Measurements from ENCODE around the gene CASR. TPM values are rescaled to one million over a fixed set of nuclear protein-coding genes. Genes with fewer than 3 reads are reported as not detected.

The CASR gene
- polyA plus RNA-seq, 2 of the 4 experiments (the other 2 are of a cell fraction) = not detected

GRCh38 chr3:122263974-122264588 lies 80.6 kb downstream of the CASR start:
- H3K27ac ChIP-seq = no peak overlapping the region
- no peak overlapping the region for H3K4me3 ChIP-seq
- H3K9me3 ChIP-seq = no peaks in the 10 kb centered on the region
- ChIA-PET CTCF (interaction anchor here (1.1 to 1.6 kb wide), 3 partner anchors 9 to 718 kb away, joined by 3 to 4 read pairs (median 4); partner anchors contain the start of gene POLQ), POLR2A (no interaction called here)
- no peak for FAIRE-seq
- TF ChIP-seq ZSCAN20 (CRISPR knock-in tag; IDR thresholded peaks at IDR 0.05) (no peak), EHMT2 (IDR thresholded peaks at IDR 0.05; ENCODE audit: low read depth) (no peak), NFE2L2 (conservative IDR thresholded peaks at IDR 0.05; ENCODE audit: low read length) (no peak), CBX2 (IDR thresholded peaks at IDR 0.05; ENCODE audit: borderline replicate concordance, low read depth) (no peak), CTCF (IDR thresholded peaks at IDR 0.05) (no peak), SMC3 (IDR thresholded peaks at IDR 0.05) (no peak), RAD21 (conservative IDR thresholded peaks at IDR 0.05 in 1 of 2, IDR thresholded peaks at IDR 0.05 in 1 of 2) (no peak), E2F6 (IDR thresholded peaks at IDR 0.05; ENCODE audit: borderline replicate concordance, low read depth) (no peak), PHF8 (IDR thresholded peaks at IDR 0.05; ENCODE audit: borderline replicate concordance, low read depth) (no peak), HMGXB4 (CRISPR knock-in tag; IDR thresholded peaks at IDR 0.05; ENCODE audit: borderline replicate concordance) (no peak), POLR2A (IDR thresholded peaks at IDR 0.05; ENCODE audit: low read length) (no peak)
- ATAC-seq = no peak
- DNase-seq (ENCODE audit: low read depth in 1 of 2, low spot score in 1 of 2) = no peak
- no peak overlapping the region for H3K4me2 ChIP-seq
- H3K4me1 ChIP-seq = no peaks in the 10 kb centered on the region

- TF ChIP-seq MAZ (IDR thresholded peaks at IDR 0.05; ENCODE audit: borderline replicate concordance, low read depth, low read length) = no peak
- TF ChIP-seq FOSB (CRISPR knock-in tag; IDR thresholded peaks at IDR 0.05) = no peak
- no peak for TF ChIP-seq JUNB (IDR thresholded peaks at IDR 0.05)
- TF ChIP-seq JUN (IDR thresholded peaks at IDR 0.05) = no peak
- TF ChIP-seq ZSCAN20 (CRISPR knock-in tag; IDR thresholded peaks at IDR 0.05) = no peak
- TF ChIP-seq SMC3 (IDR thresholded peaks at IDR 0.05) = no peak
- TF ChIP-seq EP300 (IDR thresholded peaks at IDR 0.05) = no peak
- no peak for TF ChIP-seq HDAC2 (IDR thresholded peaks at IDR 0.05)
- no peak for TF ChIP-seq ZC3H11A (IDR thresholded peaks at IDR 0.05)
- no peak for TF ChIP-seq ZNF302 (CRISPR knock-in tag; IDR thresholded peaks at IDR 0.05)
- no peak for TF ChIP-seq CTCF (IDR thresholded peaks at IDR 0.05)
- no peak for TF ChIP-seq POLR2A (IDR thresholded peaks at IDR 0.05; ENCODE audit: low read length)
- TF ChIP-seq KDM1A (IDR thresholded peaks at IDR 0.05; ENCODE audit: low read depth) = no peak
- TF ChIP-seq CBX2 (IDR thresholded peaks at IDR 0.05; ENCODE audit: borderline replicate concordance, low read depth) = no peak
- TF ChIP-seq POLR2AphosphoS2 (conservative IDR thresholded peaks at IDR 0.05; ENCODE audit: low read length) = no peak
- no peak for TF ChIP-seq RARB (CRISPR knock-in tag; IDR thresholded peaks at IDR 0.05)
- no peak for TF ChIP-seq FOSL2 (IDR thresholded peaks at IDR 0.05)
- TF ChIP-seq FOSL2 (CRISPR knock-in tag; IDR thresholded peaks at IDR 0.05) = no peak
- no peak for TF ChIP-seq HOXB5 (CRISPR knock-in tag; IDR thresholded peaks at IDR 0.05)
- TF ChIP-seq CBX8 (IDR thresholded peaks at IDR 0.05) = no peak
- POLR2A ChIA-PET = no interaction called here
- H3K4me3 ChIP-seq = no peak overlapping the region
- no peak overlapping the region for H3K27ac ChIP-seq
- no peaks in the 10 kb centered on the region for H3K4me1 ChIP-seq
- no peak overlapping the region for H3K4me2 ChIP-seq
- no peaks in the 10 kb centered on the region for H3K9me3 ChIP-seq
- FAIRE-seq (no peak), DNase-seq (ENCODE audit: low read depth in 1 of 2, low spot score in 1 of 2) (no peak), ATAC-seq (no peak)
- WGBS (ENCODE audit: missing lambda C conversion rate) = 34% methylated on average over 3 of the region's 3 CpGs
- CTCF ChIA-PET = interaction anchor here (0.6 to 1.8 kb wide), 4 partner anchors 8 to 720 kb away, joined by 3 to 4 read pairs (median 3); no protein-coding TSS in a partner anchor
Measured at GRCh38 chr3:122265957-122266356, 82.5 kb downstream of the CASR start.
